B cell (primary cell): ENCODE measurements around the gene RFX4.

Source experiments
- CTCF ChIP-seq: fragments of 200-600 bp; IDR thresholded peaks from one replicate; pipeline ENCODE4 v1.8.0; 2022; ENCODE audit warnings: antibody characterized with exemption, mild to moderate bottlenecking
- EZH2 ChIP-seq: IDR thresholded peaks from 2 replicates; pipeline ENCODE4 v1.6.1; 2012; ENCODE audit warnings: borderline replicate concordance, low read depth, mild to moderate bottlenecking, moderate library complexity, low read length; ENCODE audit not compliant: insufficient read depth, poor library complexity, severe bottlenecking

DNA sequence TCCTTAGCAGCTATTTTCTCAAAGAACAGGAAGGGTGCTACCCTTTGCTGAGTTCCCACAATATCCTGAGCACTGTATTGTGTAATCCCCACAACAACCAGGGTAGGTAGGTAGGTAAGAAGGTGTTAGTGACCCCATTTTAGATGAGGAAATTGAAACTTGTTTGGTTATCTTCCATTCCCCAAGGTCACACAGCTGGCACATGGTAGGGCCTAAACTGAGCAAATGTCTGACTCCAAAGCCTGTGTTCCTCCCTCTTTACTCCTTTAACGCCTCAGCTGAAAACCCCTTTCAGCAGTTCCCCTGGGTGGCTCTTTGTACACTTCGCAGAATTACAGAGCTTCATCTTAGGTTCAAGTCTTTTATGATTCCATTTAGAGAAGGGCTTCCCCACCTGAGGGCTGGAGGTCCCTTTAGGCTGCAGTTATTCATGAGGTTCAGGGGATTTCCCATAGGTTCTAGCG lies 165.2 kb downstream of the RFX4 start:
- no peak for TF ChIP-seq CTCF
- TF ChIP-seq EZH2 = no peak
